NK-92 (cell line): ENCODE data around the gene PIP5KL1.

Source experiments
- DNase-seq: peaks from one replicate; lab custom pipeline; 2025; ENCODE audit not compliant: unreplicated experiment; lab: John Stamatoyannopoulos, UW

The PIP5KL1 gene

DNA sequence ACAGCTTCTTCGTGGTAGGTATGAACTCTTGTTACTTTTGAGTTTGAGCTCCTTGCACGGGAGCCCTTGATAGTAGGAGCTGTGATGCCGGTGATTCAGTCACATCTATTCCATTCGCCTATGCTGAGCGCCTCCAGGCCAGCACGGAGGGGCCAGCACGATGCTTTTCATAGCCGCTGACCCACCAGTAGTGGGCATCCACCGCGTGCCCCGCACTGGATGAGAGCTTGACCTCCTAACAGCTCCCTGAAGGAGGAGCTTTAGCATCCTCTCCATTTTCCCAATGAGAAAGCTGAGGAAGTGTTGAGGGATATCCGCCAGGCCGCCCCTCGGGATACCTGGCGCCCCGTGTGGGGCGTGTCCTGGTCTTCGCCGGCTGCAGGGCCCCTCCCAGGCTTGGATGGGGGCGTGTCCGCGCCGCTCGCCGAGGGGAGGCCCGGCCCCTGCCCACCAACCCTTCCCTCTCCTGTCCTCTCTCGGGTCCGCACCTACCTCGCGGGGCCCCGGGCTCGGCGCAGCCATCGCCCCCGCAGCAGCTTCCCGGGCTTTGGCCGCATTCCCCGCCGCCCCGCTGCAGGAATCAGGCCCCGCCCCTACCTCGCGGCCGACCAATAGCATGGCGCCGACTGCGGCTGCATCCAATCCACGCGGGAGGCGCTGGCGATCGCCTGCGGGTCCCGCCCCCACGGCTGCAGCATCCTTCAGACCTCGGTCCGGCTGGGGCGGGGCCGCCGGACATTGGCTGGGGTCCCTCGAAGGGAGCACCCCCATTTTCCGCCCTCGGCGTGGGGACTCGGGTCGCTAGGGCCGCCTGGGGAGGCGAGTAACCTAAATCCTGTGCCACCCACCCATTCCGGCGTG lies at the start of gene PIP5KL1:
PIP5KL1 (minus strand) TSS at position 547 of the 861 bp plus-strand sequence; CDS start at position 522, 25 bp downstream.
- no peak for DNase-seq

DNA sequence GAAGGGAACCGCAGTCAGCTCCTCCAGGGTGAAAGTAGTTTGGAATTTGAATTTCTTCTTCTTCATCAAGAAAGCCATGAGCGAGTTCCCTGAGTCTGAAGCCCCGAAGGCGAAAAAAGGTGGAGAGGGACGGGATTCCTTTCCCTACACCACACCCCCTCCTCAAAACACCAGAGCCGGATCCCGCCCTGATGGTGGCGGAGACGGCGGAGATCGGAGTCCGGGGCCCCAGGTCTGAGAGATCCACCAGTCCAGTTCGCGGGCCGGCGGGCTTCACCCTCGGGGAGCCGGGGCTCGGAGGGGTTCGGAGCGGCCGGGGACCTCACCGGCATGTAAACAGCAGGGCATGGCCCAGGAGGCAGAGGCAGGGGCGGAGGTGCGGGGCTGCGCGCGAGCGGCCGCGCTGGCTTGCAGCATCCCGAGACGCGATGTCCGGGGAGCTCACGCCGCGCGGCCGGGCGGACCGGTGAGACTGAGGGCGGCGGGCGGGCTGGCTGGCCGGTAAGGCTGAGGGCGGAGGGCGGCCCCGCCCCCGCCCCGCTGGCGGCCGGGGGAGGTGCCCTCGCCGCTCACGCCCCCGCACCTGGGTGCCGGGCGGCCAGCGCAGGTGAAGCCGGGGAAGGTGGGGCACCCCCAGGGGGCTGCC lies 49.6 kb upstream of the PIP5KL1 start:
- DNase-seq = no peak

DNA sequence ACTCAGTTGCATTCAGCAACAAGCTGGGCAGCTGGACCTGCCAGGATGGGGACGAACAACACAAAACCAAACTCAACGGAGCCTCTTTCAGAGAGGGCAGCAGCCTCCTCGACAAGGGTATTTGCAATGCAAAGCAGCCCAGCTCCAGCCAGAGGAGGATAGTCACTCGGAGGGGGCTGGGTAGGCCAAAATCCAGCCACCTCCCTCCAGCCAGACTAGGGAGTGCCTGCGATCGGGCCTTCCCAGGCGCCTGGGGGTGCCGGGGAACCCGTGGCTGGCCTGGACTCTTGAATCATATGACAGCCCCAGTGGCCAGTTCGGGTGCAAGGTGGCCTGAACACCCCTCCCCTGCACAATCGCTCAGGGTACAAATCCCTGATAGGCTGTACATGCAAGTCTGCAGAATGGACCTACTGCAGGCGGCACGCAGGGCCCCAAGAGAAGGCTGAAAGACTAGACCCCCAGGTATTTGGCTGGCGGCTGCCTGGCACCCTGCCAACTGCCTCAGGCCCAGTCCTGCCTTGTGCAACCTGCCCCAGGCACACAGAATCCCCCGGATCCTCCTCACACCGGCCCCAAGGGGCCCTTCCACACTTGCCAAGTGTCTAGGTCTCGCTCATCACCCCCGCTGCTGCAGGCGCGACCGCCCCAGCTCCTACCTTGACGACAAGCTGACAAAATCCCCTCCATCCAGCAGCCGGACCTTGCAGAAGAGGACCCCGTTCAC lies 48.9 kb upstream of the PIP5KL1 start:
- no peak for DNase-seq

- DNase-seq = no peak
Measured at GRCh38 chr9:127979015-127979332, 48.4 kb upstream of the PIP5KL1 start.

- DNase-seq = no peak
Measured at GRCh38 chr9:127977884-127978647, 47.5 kb upstream of the PIP5KL1 start.

- no peak for DNase-seq
Measured at GRCh38 chr9:127977009-127977883, 46.7 kb upstream of the PIP5KL1 start.

GRCh38 chr9:127976498-127976897 lies 45.9 kb upstream of the PIP5KL1 start:
- no peak for DNase-seq

DNA sequence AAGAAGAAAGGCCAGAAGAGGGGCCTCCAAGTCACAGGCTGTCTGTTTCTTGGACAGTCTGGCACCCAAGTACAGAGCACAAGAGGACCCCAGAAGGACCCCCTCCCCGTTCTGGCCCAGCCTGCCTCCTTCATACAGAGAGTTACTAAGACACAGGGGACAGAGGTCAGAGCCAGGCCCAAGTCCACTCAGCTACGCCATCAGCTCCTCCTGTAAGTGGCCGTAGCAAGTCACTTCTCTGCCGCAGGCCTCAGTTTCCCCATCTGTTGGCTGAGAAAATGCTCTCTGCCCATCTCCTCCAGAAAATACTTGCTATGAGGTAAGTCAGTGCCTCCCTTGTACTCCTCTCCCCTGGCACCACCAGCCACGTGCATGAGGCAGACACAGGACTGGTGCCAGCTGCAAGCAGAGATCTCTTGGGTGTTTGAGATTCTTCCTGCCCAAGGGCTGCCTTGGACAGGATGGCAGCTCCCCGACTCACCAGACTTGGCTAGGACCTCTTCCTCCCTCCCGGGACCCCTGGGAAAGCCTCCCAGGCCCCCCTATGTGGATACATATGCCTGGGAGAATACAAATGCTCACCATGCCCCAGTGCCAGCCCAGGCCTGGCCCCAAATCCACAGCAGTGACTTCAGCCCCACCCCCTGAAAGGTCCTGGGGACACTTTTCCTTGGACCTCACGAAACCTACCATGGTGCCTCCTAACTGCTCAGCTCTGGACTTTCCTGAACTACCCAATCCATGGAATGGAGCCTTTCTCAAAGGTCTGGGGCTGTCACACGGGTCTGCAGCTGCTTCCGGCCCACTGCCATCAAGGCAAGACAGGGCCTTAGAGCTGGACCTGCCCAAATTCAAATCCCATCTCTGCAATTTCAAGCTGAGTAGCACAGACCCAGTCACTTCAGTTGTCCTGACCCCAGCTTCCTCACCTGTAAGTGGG lies 45.1 kb upstream of the PIP5KL1 start:
- DNase-seq = no peak

- DNase-seq = no peak
Measured at GRCh38 chr9:127974769-127975261, 44.2 kb upstream of the PIP5KL1 start.

GRCh38 chr9:127974001-127974768 lies 43.6 kb upstream of the PIP5KL1 start:
- no peak for DNase-seq

- DNase-seq = no peak
Measured at GRCh38 chr9:127973169-127974000, 42.8 kb upstream of the PIP5KL1 start.

DNA sequence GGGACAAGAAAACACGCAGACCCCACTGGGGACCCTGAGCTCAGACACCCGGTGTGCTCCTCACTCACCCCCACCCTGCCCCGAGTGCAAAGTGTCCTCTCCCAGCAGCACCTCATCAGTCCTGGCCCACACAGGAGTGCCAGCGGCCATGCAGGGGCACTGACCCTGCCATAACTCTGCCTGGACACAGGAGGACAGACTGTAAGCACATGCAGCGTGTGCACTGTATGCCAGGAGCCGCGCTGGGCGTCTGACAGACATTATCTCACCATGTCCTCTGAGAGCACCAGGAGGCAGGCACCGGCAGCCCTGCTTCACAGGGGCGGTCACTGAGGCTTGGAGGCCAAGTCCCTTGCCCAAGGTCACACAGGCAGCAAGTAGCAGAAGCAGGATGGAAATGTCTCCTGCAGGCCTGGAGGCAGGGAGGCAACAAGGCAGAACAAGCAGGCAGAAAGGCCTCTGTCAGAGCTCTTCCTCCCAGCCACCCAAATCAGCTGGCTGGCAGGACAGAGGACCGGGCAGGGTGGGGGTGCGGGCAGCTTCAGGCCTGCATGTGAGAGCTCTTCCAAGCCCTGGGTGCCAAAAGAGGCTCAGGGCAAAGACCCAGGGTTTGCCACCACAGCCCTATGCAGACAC lies 41.8 kb upstream of the PIP5KL1 start:
- no peak for DNase-seq

DNA sequence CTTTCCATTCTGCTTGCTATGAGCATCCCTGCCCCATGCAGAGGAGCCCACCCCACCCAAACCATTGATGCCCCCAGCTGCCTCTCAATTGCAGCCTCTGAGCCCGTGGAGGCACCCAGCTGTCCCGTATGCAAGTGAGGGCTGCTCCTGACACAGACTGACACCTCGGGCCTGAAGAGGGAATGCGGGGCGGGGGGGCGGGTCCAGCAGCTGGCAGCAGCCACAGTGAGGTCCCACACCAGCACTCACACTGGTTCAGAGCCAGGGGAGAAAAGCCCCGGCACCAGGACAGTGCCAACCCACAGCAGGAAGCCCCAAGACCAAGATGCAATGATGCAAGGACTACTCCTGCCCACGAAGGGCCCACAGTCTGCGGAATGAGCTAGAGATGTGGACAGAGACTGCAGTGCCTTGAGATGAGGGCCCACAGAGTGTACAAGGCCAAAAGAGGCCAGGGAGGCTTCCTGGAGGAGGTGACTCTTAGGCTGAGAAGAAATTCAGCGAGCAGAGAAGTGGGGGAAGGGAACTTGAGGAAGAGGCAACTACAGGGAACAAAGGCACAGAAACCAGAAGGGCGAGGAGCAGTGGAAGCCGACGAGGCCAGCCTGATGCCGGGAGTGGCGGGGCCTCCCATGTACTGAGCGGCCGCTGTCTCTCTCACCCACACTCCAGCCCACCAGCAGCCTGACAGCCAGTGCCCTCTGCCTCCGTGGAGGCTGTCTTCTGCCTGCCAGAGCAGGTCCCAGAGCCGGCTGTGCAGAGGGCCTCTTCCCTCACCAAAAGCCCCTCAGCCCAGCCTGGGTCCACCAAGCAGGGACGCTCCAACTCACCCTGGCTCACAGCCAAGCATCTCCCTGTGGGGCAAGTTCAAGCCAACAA lies 41.0 kb upstream of the PIP5KL1 start:
- no peak for DNase-seq

DNA sequence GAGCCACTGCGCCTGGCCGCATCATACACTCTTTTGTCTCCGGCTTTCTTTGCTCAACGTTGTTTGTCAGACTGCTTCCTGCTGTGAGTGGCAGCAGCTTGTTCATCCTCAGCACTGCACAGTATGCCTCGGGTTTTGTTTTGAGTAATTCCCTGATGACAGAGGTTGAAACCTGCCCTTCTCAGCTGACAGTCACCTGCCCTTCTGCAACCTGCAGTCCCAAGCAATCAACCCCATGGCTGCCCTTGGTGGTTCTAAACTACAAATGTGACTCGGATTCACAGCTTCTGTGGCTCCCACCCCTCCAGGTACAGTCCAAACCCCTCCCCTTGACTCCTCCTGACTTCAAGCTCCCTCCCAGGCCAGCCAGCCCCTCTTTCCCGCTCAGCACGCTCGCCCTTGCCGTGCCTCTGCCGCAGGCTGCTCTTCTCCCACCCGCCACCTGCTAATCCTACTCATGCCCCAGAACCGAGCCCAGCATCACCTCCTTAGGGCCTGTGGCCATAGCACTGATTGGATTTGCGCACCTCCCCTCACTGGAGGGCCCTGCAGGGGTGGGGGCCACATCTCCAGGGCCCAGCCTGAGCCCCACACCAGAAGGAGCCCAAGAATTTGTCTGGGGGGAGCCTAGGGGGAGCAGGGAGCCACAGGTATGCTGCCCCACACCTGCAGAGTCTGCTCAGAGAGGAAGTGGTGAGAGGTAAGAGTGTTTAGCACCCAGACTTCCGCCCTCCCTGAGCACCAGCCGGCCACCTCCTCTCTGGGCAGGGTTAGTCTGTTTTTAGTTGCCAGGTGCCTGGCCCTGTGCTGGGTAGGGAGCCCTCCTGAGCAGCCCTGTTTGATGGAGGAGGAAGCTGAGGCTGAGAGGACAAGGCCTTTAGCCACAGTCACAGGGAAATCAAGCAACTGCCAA lies 40.1 kb upstream of the PIP5KL1 start:
- DNase-seq = no peak
